HL-60 (cell line): Measurements from ENCODE around the gene MALRD1.

Experiments used
- GABPA ChIP-seq: IDR thresholded peaks from 2 replicates; pipeline ENCODE4 v1.6.1; 2012; ENCODE audit warnings: low read depth
- POLR2AphosphoS5 ChIP-seq: IDR thresholded peaks from 2 replicates; pipeline ENCODE4 v1.6.1; 2012; ENCODE audit warnings: low read depth
- SPI1 ChIP-seq: IDR thresholded peaks from 2 replicates; pipeline ENCODE4 v1.6.1; 2012; ENCODE audit warnings: low read depth, mild to moderate bottlenecking, borderline replicate concordance
- TF ChIP-seq, protein P1 (sequence below): IDR thresholded peaks from one replicate; pipeline ENCODE4 v1.5.1; 2011; ENCODE audit warnings: low read length, control low read depth, inconsistent platforms; ENCODE audit not compliant: insufficient read depth
- TF ChIP-seq, protein P2 (sequence below): IDR thresholded peaks from 2 replicates; pipeline ENCODE4 v1.6.1; 2012; ENCODE audit warnings: low read depth; ENCODE audit not compliant: insufficient replicate concordance

DNA sequence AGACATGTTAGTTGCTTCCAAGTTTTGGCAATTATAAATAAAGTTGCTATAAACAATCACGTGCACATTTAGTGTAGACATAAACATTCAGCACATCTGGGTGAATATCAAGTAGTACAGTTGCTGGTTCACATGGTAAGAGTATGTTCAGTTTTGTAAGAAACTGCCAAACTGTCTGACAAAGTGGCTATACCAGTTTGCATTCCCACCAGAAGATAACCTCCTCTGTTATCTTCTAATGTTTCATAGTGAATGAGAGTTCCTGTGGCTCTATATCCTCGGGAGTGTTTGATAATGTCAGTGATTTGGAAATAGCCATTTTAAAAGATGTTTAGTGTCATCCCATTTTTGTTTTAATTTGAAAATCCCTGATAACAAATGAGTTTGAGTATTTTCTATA lies 508.1 kb downstream of the MALRD1 start:
- TF ChIP-seq, protein P1, sequence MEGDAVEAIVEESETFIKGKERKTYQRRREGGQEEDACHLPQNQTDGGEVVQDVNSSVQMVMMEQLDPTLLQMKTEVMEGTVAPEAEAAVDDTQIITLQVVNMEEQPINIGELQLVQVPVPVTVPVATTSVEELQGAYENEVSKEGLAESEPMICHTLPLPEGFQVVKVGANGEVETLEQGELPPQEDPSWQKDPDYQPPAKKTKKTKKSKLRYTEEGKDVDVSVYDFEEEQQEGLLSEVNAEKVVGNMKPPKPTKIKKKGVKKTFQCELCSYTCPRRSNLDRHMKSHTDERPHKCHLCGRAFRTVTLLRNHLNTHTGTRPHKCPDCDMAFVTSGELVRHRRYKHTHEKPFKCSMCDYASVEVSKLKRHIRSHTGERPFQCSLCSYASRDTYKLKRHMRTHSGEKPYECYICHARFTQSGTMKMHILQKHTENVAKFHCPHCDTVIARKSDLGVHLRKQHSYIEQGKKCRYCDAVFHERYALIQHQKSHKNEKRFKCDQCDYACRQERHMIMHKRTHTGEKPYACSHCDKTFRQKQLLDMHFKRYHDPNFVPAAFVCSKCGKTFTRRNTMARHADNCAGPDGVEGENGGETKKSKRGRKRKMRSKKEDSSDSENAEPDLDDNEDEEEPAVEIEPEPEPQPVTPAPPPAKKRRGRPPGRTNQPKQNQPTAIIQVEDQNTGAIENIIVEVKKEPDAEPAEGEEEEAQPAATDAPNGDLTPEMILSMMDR, result no peak
- TF ChIP-seq, protein P2, sequence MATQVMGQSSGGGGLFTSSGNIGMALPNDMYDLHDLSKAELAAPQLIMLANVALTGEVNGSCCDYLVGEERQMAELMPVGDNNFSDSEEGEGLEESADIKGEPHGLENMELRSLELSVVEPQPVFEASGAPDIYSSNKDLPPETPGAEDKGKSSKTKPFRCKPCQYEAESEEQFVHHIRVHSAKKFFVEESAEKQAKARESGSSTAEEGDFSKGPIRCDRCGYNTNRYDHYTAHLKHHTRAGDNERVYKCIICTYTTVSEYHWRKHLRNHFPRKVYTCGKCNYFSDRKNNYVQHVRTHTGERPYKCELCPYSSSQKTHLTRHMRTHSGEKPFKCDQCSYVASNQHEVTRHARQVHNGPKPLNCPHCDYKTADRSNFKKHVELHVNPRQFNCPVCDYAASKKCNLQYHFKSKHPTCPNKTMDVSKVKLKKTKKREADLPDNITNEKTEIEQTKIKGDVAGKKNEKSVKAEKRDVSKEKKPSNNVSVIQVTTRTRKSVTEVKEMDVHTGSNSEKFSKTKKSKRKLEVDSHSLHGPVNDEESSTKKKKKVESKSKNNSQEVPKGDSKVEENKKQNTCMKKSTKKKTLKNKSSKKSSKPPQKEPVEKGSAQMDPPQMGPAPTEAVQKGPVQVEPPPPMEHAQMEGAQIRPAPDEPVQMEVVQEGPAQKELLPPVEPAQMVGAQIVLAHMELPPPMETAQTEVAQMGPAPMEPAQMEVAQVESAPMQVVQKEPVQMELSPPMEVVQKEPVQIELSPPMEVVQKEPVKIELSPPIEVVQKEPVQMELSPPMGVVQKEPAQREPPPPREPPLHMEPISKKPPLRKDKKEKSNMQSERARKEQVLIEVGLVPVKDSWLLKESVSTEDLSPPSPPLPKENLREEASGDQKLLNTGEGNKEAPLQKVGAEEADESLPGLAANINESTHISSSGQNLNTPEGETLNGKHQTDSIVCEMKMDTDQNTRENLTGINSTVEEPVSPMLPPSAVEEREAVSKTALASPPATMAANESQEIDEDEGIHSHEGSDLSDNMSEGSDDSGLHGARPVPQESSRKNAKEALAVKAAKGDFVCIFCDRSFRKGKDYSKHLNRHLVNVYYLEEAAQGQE, result no peak
- no peak for TF ChIP-seq POLR2AphosphoS5
- no peak for TF ChIP-seq GABPA
- no peak for TF ChIP-seq SPI1
